Brain microvascular endothelial cell (primary cell): ENCODE results near the gene SMOC2.

Source experiments
- DNase-seq: peaks from one replicate; pipeline ENCODE4 v3.0.0-alpha.2; 2020
- H3K27ac ChIP-seq: fragments of 250-450 bp; sonication (Bioruptor Pico); 2 replicates; pipeline ENCODE4 v1.5.1; 2020; ENCODE audit warnings: mild to moderate bottlenecking, moderate library complexity
- H3K27me3 ChIP-seq: fragments of 250-450 bp; sonication (Bioruptor Pico); replicated peaks from 2 replicates; pipeline ENCODE4 v1.5.1; 2020; ENCODE audit warnings: mild to moderate bottlenecking
- H3K36me3 ChIP-seq: fragments of 250-450 bp; sonication (Bioruptor Pico); replicated peaks from 2 replicates; pipeline ENCODE4 v1.5.1; 2020; ENCODE audit warnings: mild to moderate bottlenecking
- H3K4me3 ChIP-seq: 2 replicates; pipeline ENCODE4 v1.5.1; 2011; ENCODE audit warnings: low read depth, mild to moderate bottlenecking, control low read depth, low read length, moderate library complexity
- in situ Hi-C: cut with HindIII; loops from 2 replicates; pipeline ENCODE4 v1.10.0; 2017; ENCODE audit warnings: low sequenced_read_pairs, low pct_ligation_motif_present
- TF ChIP-seq, protein P1 (sequence below): IDR thresholded peaks from 2 replicates; pipeline ENCODE4 v1.5.1; 2011; ENCODE audit warnings: low read depth, mild to moderate bottlenecking, moderate library complexity, low read length, control low read depth, inconsistent platforms; ENCODE audit errors: missing control alignments

The SMOC2 gene

DNA sequence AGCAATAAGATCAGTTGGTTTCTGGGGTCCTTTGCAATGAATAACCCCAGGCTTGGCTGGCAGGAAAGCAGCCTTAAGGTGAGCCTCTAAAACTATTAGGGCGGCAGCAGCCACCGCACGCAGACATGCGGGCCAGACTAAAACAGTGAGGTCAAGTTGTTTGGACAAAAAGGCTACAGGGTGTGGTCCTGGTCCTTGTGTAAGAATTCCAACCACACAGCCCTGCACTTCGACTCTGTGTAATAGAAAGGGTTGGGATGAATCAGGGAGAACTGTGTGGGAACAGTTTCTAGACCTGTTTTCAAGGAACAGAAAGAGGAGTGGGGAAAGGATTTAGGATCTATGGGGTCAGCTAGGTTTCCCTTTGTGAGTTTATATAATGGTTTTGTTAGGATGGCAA, 237.6 kb downstream of the SMOC2 start:
- no peak overlapping the region for H3K27ac ChIP-seq
- no peak for DNase-seq
- H3K4me3 ChIP-seq = no peak overlapping the region
- in situ Hi-C loops = no loop called here
- H3K27me3 ChIP-seq = no peaks in the 10 kb centered on the region
- TF ChIP-seq, protein P1, sequence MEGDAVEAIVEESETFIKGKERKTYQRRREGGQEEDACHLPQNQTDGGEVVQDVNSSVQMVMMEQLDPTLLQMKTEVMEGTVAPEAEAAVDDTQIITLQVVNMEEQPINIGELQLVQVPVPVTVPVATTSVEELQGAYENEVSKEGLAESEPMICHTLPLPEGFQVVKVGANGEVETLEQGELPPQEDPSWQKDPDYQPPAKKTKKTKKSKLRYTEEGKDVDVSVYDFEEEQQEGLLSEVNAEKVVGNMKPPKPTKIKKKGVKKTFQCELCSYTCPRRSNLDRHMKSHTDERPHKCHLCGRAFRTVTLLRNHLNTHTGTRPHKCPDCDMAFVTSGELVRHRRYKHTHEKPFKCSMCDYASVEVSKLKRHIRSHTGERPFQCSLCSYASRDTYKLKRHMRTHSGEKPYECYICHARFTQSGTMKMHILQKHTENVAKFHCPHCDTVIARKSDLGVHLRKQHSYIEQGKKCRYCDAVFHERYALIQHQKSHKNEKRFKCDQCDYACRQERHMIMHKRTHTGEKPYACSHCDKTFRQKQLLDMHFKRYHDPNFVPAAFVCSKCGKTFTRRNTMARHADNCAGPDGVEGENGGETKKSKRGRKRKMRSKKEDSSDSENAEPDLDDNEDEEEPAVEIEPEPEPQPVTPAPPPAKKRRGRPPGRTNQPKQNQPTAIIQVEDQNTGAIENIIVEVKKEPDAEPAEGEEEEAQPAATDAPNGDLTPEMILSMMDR = no peak
- H3K36me3 ChIP-seq = no peaks in the 10 kb centered on the region

DNA sequence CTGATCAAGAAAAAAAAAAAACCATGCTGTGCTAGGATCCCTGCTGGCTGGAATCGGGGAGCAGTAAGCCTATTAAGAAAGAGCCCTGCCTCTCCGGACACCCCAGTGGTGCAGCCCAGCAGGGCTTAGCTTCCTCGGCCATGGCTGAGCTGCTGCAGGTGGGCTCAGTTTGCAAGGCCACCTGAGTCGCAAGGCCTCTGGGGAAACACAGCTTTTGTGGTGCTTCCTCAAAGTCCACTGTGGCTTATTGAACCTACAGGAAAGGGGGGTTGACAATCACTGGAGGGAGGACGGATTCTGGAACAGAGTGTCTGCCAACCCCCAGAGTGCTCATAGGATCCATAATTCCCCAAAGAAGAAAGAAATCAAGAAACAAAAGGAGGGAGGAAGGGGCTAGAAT, 240.8 kb downstream of the SMOC2 start:
- H3K27ac ChIP-seq = no peak overlapping the region
- TF ChIP-seq, protein P1 = no peak
- DNase-seq = no peak
- no peak overlapping the region for H3K4me3 ChIP-seq
- in situ Hi-C loops = no loop called here
- no peaks in the 10 kb centered on the region for H3K36me3 ChIP-seq
- no peaks in the 10 kb centered on the region for H3K27me3 ChIP-seq

DNA sequence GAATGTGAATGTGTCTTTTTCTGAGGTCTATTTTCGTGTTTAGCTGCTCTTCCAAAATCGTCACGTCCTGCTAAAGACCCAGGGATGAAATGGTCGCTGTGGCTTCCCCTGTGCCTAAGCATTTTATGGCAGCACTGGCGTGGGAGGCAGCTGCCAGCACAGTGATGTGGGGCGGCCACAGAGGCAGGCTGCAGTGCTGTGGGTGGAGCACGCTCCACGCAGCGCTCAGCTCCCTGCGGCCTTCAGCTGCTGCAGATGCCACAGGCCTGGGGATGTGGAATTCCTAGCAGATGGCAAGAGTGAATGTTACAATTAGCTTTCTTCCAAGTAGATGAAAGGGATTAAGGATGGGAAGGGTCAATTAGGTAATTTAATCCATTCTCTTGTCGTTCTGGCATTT, 242.6 kb downstream of the SMOC2 start:
- no peak overlapping the region for H3K4me3 ChIP-seq
- no peak overlapping the region for H3K27ac ChIP-seq
- no peak for DNase-seq
- in situ Hi-C loops = no loop called here
- TF ChIP-seq, protein P1 = no peak
- H3K36me3 ChIP-seq = no peaks in the 10 kb centered on the region
- no peaks in the 10 kb centered on the region for H3K27me3 ChIP-seq

DNA sequence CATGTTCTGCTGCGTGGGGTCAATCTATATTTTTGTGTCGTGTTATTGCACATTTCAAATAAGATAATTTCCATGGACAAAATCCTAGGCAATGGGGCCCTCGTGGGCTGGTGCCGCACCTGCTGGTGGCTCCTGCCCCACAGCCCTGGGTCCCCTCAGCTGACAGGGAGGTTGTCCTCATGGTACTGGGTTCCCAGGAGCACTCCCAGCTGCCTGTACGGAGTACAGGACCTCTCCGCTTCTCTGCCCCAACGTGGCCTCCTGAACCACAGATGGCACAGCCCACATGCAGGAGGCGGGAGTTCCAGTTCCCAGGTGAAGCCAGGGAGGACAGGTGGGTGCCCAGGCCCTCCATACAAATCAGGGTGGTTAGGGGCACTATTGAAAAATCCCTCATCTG, 243.5 kb downstream of the SMOC2 start:
- TF ChIP-seq, protein P1 = no peak
- in situ Hi-C loops = no loop called here
- H3K27ac ChIP-seq = no peak overlapping the region

DNA sequence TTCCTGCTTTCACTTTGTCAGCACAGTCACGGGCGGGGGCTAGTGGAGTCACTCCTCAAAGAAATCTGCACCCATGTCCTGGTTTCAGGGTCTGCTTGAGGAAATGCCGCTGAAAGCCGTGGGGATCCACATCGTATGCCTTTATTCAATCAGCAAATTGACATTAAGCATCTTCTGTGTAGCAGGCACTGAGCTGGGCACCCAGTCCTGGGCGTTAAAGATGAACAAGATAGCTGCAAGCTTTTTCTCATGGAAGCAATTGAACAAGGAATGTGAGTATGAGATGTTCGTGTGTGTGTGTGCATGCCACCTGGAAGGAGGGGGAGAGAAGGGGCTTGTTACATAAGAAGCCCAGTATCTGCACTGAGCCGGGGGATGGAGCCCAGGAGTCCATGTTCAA, 243.9 kb downstream of the SMOC2 start:
- Histone ChIP-seq H3K36me3 (no peaks in the 10 kb centered on the region), H3K27me3 (no peaks in the 10 kb centered on the region), H3K27ac (no peak overlapping the region), H3K4me3 (no peak overlapping the region)
- TF ChIP-seq, protein P1 = no peak
- in situ Hi-C loops = no loop called here
- DNase-seq = no peak

More for the DNA sequence above, 243.5 kb downstream of the SMOC2 start:
- no peaks in the 10 kb centered on the region for H3K27me3 ChIP-seq
- no peaks in the 10 kb centered on the region for H3K36me3 ChIP-seq
- no peak overlapping the region for H3K4me3 ChIP-seq
- no peak for DNase-seq

DNA sequence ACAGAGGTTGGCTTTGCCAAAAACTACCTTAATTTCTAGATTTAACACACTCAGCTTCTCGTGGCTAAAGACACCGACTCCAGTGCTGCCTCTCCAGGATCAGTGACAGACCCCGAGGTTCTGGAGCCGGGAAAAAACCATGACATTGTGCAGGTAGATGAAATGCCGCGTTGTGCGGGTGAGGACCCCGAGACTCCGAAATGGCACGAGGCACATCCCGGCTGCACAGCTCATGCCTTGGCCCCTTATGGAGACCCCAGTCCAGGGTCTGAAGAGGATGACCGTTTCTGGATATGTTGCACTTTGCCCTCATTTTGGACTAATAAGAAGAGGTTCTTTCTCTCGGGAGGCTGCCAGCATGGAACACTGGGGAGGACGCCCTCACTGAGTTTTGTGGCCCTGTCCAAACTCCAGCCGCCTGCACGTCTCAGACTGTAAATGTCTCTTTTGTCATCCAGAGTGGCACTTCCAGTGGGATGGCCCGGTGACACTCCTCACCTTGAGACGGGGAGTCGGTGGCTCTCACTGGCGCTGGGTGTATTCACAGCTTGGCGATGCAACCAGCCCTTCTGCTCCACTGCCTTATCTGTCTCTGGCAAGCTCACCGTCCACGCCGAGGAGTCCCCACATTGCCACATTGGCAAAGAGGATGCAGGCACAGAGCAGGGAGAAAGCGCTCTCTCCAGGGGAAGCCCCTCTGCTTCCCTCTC, 245.2 kb downstream of the SMOC2 start:
- TF ChIP-seq, protein P1 = no peak
- no peak for DNase-seq
- Histone ChIP-seq H3K27ac (no peak overlapping the region), H3K4me3 (no peak overlapping the region), H3K27me3 (no peaks in the 10 kb centered on the region), H3K36me3 (no peaks in the 10 kb centered on the region)
- in situ Hi-C loops = no loop called here
